ENCODE data around the gene CFAP54.

The CFAP54 gene

GRCh38 chr12:96489392-96490056 lies at the start of gene CFAP54:
Gene CFAP54 (plus strand): TSS chr12:96489577. CDS start chr12:96489610, 33 bp downstream.
- DNase-seq, result peak; percentile 93

DNA sequence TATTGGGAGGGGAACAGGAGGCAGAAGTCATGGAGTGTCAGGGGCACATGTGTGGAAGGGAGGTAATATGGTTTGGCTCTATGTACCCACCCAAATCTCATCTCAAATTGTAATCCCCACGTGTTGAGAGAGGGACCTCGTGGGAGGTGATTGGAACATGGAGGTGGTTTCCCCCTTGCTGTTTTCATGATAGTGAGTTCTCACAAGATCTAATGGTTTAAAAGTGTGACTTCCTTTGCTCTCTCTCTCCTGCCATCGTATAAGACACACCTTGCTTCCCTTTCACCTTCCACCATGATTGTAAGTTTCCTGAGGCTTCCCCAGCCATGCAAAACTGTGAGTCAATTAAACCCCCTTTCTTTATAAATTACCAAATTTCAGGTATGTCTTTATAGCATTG lies 47.6 kb upstream of the CFAP54 start:
- DNase-seq, result no peak

- DNase-seq, result no peak
These were observed 46.5 kb upstream of the CFAP54 start for GRCh38 chr12:96442906-96443305.

DNA sequence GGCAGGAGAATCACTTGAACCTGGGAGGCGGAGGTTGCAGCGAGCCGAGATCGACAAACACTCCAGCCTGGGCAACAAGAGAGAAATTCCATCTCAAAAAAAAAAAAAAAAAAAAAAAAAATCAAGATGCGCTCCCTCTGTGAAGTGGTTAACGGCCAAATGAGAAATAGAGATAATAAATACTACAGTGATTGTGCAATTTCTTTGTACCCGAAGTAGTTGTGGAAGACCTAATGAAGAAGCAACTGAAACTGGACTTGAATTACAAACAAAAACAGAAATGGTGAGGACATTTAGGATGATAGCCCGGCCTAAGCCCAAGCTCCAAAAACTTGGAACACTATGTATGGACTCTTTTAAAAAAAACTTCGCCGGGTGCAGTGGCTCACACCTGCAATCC lies 45.0 kb upstream of the CFAP54 start:
- no peak for DNase-seq

- no peak for DNase-seq
These were observed 43.4 kb upstream of the CFAP54 start for GRCh38 chr12:96445691-96446583.

- peak; percentile 56 for DNase-seq
These were observed 42.1 kb upstream of the CFAP54 start for GRCh38 chr12:96447256-96447655.

GRCh38 chr12:96448300-96448699 lies 41.1 kb upstream of the CFAP54 start:
- no peak for DNase-seq

- DNase-seq, result no peak
These were observed 37.0 kb upstream of the CFAP54 start for GRCh38 chr12:96452261-96452922.

DNA sequence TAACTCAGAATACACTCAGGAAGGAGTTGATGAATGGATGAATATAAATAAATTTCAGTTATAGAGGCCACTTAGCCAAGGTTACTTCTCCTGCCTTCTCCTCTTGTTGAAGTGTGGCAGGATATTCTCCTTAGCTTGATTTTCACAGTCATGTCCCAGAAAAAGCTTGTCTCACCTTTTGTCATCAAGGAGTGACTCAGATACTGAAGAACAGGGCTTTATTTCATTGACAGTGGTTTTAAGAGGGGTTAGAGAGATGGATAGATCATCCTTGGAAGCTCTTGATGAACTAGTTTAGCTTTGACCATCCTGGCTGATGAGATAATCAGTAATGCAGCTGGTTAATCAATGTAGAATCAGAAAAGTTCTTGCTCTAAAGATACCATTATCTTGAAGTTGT lies 35.0 kb upstream of the CFAP54 start:
- DNase-seq, result no peak

DNA sequence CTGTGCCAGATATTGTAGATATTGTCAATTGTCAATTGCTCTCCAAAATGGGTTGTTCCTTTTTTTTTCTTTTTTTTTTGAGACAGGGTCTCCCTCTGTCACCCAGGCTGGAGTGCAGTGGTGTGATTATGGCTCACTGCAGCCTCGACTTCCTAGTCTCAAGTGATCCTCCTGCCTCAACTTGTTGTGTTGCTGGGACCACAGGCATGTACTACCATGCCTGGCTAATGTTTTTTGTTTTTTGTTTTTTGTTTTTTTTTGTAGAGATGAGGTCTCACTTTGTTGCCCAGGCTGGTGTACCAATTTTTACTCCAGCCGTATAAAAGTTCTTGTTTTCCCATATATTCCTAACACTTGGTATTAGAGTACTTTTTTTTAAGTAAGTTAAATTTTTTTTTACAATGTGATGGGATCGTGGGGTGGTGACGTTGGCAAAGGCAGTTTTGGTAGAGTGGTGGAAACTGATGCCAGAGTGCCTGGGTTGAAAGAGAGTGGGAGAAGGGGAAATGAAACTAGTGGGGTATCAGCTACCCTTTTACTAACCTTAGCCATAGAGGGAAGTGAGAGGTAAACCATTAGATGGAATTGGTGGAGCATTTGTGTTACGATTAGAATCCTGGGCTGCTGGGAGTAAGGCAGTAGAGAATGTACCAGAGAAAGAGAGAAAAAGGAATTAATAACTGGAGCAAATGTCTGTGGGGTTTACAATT lies 33.0 kb upstream of the CFAP54 start:
- no peak for DNase-seq

GRCh38 chr12:96457191-96457930 lies 32.0 kb upstream of the CFAP54 start:
- no peak for DNase-seq

- peak; percentile 42 for DNase-seq
These were observed 30.1 kb upstream of the CFAP54 start for GRCh38 chr12:96459281-96459680.

GRCh38 chr12:96462571-96463280 lies 26.7 kb upstream of the CFAP54 start:
- DNase-seq, result peak; percentile 83

- DNase-seq, result no peak
These were observed 23.5 kb upstream of the CFAP54 start for GRCh38 chr12:96465896-96466295.

- no peak for DNase-seq
These were observed 22.2 kb upstream of the CFAP54 start for GRCh38 chr12:96466939-96467751.

DNA sequence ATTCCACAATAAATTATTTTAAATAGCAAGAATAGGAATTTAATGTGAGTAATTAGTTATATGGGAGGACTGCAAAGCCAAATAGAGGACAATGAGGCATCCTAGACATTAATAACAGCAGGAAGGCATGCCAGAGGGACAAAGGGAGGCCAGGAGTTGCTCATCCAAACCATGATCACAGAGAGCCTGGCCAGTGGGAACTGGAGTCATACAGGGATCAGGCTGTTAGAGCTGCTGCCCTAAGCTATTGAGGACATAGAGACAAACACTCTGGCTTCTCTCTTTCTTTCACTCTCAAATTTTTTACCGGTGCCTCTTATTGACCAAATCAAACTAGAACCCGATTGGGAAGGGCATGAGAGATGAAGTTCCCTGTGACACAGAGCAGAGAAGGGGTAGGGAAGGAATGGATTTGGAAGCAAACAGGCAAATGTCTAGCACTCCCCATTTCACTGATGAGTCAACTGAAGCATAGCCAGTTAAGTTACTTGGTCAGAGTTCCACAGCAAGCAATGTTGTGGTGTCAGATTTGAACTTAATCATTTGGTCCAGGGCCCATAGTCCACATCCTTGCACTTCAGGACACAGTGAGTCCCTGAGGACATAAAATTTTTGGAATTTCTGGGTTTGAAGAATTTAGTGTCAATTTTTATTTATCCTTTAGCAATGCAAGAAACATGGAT lies 17.9 kb upstream of the CFAP54 start:
- no peak for DNase-seq

DNA sequence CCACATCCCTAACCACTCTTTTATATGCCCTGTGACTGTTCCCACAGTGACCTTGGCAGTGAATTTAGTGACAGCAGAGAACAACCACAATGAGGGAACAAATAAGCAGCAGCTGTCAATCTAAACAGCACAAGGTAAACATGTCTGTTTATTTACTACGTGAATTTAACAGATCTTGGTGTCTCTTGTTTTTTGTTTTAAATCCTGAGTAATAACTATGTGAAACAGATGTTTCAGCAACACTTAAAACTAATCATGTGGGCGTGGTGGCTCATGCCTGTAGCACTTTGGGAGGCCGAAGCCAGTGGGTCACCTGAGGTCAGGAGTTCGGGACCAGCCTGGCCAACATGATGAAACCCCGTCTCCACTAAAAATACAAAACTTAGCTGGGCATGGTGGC lies 17.0 kb upstream of the CFAP54 start:
- no peak for DNase-seq

- no peak for DNase-seq
These were observed 15.8 kb upstream of the CFAP54 start for GRCh38 chr12:96473394-96474093.

GRCh38 chr12:96474206-96474605 lies 15.2 kb upstream of the CFAP54 start:
- DNase-seq, result no peak
